AG10803 (cell line): ENCODE results near the gene SCAF1.
"Not testable (repeated sequence)": the region's sequence is repeated elsewhere in the genome, so short reads cannot be mapped to it uniquely, and the experiment has no call there.

Experiments used
- DNase-seq: peaks from one replicate; pipeline ENCODE4 v3.0.0; 2010; ENCODE audit warnings: low read depth
- H3K4me3 ChIP-seq: 2 replicates; pipeline ENCODE4 v1.5.1; 2011; ENCODE audit warnings: mild to moderate bottlenecking, low read length, control low read depth
- CTCF ChIP-seq: conservative IDR thresholded peaks from 2 replicates; pipeline ENCODE4 v1.5.1; 2011; ENCODE audit warnings: mild to moderate bottlenecking, low read length, control low read depth, inconsistent platforms

Gene SCAF1

GRCh38 chr19:49616532-49616931, 25.5 kb upstream of the SCAF1 start:
- TF ChIP-seq CTCF: no peak
- no peak overlapping the region for H3K4me3 ChIP-seq
- DNase-seq: no peak

GRCh38 chr19:49616945-49617344, 25.1 kb upstream of the SCAF1 start:
- no peak for TF ChIP-seq CTCF
- DNase-seq: no peak
- H3K4me3 ChIP-seq: no peak overlapping the region

- DNase-seq, H3K4me3 ChIP-seq: not testable (repeated sequence)
Measured at GRCh38 chr19:49617860-49618259, 24.1 kb upstream of the SCAF1 start.

GRCh38 chr19:49624967-49625910, 16.8 kb upstream of the SCAF1 start:
- TF ChIP-seq CTCF: no peak
- DNase-seq: no peak
- no peak overlapping the region for H3K4me3 ChIP-seq

- H3K4me3 ChIP-seq: no peak overlapping the region
- DNase-seq: no peak
- TF ChIP-seq CTCF: no peak
Measured at GRCh38 chr19:49626226-49626625, 15.8 kb upstream of the SCAF1 start.

- DNase-seq: no peak
- no peak overlapping the region for H3K4me3 ChIP-seq
- no peak for TF ChIP-seq CTCF
Measured at GRCh38 chr19:49629659-49630058, 12.3 kb upstream of the SCAF1 start.

GRCh38 chr19:49631014-49631588, 10.9 kb upstream of the SCAF1 start:
- H3K4me3 ChIP-seq: no peak overlapping the region
- TF ChIP-seq CTCF: 0 out of 2 replicates have a peak, but pooled peaks have one; percentile 4
- no peak for DNase-seq
